HG03280 (cell line): Measurements from ENCODE around the gene LANCL3.
A peak's percentile ranks its signal among the peaks of the same experiment; 100 is the strongest.

ENCODE experiments used
- ATAC-seq: cut with Tn5 transposase; IDR thresholded peaks from one replicate; pipeline ENCODE4 v1.9.1; 2021; ENCODE audit warnings: mild to moderate bottlenecking, moderate library complexity; ENCODE audit not compliant: unreplicated experiment

Gene LANCL3

GRCh38 chrX:37678574-37678973 lies 107.1 kb downstream of the LANCL3 start:
- ATAC-seq = no peak

- no peak for ATAC-seq
These were observed 107.8 kb downstream of the LANCL3 start for GRCh38 chrX:37679230-37679629.

GRCh38 chrX:37679888-37680287 lies 108.4 kb downstream of the LANCL3 start:
- no peak for ATAC-seq

- no peak for ATAC-seq
These were observed 113.0 kb downstream of the LANCL3 start for GRCh38 chrX:37684426-37684825.

GRCh38 chrX:37684973-37685372 lies 113.5 kb downstream of the LANCL3 start:
- ATAC-seq = no peak

GRCh38 chrX:37685381-37686359 lies 114.2 kb downstream of the LANCL3 start, which contains the start of gene XK:
XK (plus strand) TSS chrX:37685791; CDS start chrX:37685962, 171 bp downstream.
- peak; percentile 66 for ATAC-seq

GRCh38 chrX:37686369-37686995 lies 115.0 kb downstream of the LANCL3 start:
- ATAC-seq = no peak

- no peak for ATAC-seq
These were observed 115.5 kb downstream of the LANCL3 start for GRCh38 chrX:37686996-37687395.

GRCh38 chrX:37690119-37690518 lies 118.7 kb downstream of the LANCL3 start:
- no peak for ATAC-seq

- no peak for ATAC-seq
These were observed 121.5 kb downstream of the LANCL3 start for GRCh38 chrX:37692918-37693317.

GRCh38 chrX:37697169-37697760 lies 125.8 kb downstream of the LANCL3 start:
- ATAC-seq = no peak

- ATAC-seq = no peak
These were observed 130.1 kb downstream of the LANCL3 start for GRCh38 chrX:37701588-37701987.

- no peak for ATAC-seq
These were observed 140.5 kb downstream of the LANCL3 start for GRCh38 chrX:37711991-37712390.

GRCh38 chrX:37712458-37712857 lies 141.0 kb downstream of the LANCL3 start:
- no peak for ATAC-seq

GRCh38 chrX:37714479-37714878 lies 143.0 kb downstream of the LANCL3 start:
- no peak for ATAC-seq

- ATAC-seq = no peak
These were observed 145.1 kb downstream of the LANCL3 start for GRCh38 chrX:37716602-37717001.

GRCh38 chrX:37717708-37718107 lies 146.2 kb downstream of the LANCL3 start:
- no peak for ATAC-seq

GRCh38 chrX:37722595-37722994 lies 151.1 kb downstream of the LANCL3 start:
- ATAC-seq = no peak

GRCh38 chrX:37726346-37726745 lies 154.9 kb downstream of the LANCL3 start:
- ATAC-seq = no peak
